ENCODE measurements around the gene DPEP2.
"Not testable (repeated sequence)": the region's sequence is repeated elsewhere in the genome, so short reads cannot be mapped to it uniquely, and the experiment has no call there.

DPEP2 gene

DNA sequence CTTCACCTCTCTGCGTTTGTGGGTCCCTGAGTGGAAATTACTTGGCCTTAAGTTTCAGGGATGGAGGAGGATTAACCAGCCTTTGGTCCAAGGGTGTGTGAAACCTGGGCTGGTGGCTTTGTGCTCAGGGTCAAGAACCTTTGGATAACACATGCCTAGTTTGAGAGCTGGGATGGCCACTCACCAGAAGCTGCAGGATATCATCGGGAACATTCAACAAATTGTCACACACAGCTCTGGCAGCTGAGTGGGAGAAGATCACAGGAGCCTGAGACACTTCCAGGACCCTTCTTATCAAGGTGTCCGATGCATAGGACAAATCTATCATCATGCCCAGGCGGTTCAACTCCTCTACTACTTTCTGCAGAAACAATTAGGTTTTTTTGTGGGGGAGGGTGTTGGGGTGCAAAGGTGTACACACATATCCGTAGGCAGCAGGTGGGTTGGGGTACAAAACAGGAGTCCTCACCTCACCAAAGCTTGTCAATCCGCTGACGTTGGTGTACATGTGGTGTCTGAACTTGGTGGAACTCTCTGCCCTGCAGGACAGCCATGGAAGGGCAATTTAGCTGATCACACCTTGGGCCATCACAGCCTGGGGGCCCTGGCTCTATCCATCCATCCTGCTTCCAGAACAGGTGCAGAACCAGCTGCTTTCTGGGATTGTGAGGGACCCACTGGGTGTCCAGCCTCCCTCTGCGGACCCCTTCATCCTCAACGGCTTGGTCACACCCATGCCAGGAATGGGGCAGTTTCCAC, 21.6 kb downstream of the DPEP2 start:
- DNase-seq (ENCODE audit: insufficient read length, low spot score): no peak
- TF ChIP-seq SPI1 (IDR thresholded peaks at IDR 0.05; ENCODE audit: low read depth, low read length) (no peak), PAX5 (IDR thresholded peaks at IDR 0.05; ENCODE audit: insufficient read depth, low read length, severe bottlenecking) (no peak), POLR2AphosphoS5 (IDR thresholded peaks at IDR 0.05; ENCODE audit: low read depth, low read length) (no peak)
- no peak for FAIRE-seq

DNA sequence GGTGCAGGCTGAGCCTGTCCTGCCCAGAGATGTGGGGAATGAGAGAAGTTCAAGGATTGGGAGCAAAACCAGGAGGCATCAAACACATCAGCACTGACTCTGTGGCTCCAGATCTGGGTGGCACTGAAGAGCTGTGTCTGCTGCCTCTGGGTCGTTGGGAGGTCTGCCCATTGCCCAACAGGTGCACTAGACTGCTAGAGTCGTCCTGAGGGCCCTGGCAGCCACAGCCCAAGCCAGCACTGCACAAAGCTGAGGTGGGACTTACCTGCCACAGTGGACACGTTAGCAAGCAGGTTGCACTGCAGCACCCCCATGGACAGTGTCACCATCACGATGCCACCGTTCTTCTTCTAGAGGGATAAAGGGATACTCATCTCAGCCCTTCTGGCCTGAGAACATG, 22.3 kb downstream of the DPEP2 start:
- TF ChIP-seq TAF1 (IDR thresholded peaks at IDR 0.05; ENCODE audit: low read depth, low read length): no peak
- no peak for TF ChIP-seq PAX5 (IDR thresholded peaks at IDR 0.05; ENCODE audit: insufficient read depth, low read length, severe bottlenecking)
- no peak for TF ChIP-seq POLR2A (IDR thresholded peaks at IDR 0.05; ENCODE audit: low read depth, low read length)
- TF ChIP-seq POLR2AphosphoS5 (IDR thresholded peaks at IDR 0.05; ENCODE audit: low read depth, low read length): no peak
- TF ChIP-seq SPI1 (IDR thresholded peaks at IDR 0.05; ENCODE audit: low read depth, low read length): no peak
- TF ChIP-seq POU2F2 (IDR thresholded peaks at IDR 0.05; ENCODE audit: low read depth, low read length): no peak
- DNase-seq (ENCODE audit: insufficient read length, low spot score): no peak
- FAIRE-seq: no peak

DNA sequence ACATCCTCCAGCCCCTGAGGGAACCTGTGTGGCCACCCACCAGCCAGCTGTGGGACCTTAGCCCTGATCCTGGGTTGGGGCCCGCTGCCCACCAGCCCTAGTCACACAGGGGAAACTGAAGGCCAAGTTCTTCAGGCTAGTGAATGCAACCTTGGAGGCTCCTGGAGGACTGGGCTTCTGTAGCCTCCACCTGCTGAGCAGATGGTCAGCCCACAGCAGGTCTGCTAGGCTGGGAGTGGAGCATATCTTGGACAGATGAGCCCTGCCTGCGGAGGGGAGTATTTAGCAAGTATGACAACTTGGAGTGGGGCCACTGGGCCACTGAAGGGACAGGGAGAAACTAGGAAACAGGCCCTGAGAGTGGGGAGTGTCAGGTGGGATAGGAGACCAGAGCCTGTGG, 23.1 kb downstream of the DPEP2 start:
- DNase-seq (ENCODE audit: insufficient read length, low spot score) (no peak), FAIRE-seq (no peak)
- no peak for TF ChIP-seq SPI1 (IDR thresholded peaks at IDR 0.05; ENCODE audit: low read depth, low read length)
- no peak for TF ChIP-seq TAF1 (IDR thresholded peaks at IDR 0.05; ENCODE audit: low read depth, low read length)

DNA sequence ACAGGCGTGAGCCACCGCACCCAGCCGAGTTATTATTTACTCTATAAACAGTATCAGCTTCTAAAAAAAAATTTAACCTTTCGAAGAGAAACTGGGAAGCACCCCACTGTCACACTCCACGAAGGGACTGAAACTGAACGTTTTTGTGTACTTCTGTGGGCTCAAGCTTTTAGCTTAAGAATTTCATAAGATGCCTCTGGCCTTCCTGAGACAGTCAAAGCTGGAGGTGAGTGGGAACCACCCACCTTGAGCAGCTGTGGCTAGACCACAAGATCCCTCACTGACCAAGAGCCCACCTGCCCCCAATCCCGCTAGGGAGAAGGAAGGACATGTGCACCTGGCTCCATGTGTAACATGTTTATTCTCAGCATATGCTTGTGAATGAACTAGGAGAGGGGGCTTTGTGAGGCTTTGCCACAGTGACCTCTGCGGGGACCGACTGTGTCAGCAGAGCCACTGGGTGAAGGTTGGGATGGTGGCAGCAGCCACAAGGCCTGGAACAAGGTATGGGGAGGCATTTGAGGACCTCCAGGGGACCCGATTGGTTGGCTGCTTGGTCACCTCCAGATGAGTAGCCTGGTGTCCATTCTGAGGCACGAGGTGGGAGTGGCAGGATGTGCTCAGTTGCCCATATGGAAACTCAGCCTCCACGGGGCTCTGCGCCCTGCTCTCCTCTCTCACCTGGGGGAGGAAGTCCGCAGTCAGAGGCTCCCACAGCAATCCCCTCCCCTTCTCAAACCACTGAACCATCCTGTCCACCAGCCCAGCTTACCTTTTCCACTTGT, 23.8 kb downstream of the DPEP2 start:
- TF ChIP-seq POLR2A (IDR thresholded peaks at IDR 0.05; ENCODE audit: low read depth, low read length): no peak
- peak; percentile 28; the same call in 1 of the 2 replicates for TF ChIP-seq SPI1 (IDR thresholded peaks at IDR 0.05; ENCODE audit: low read depth, low read length)
- no peak for FAIRE-seq
- no peak for DNase-seq (ENCODE audit: insufficient read length, low spot score)

DNA sequence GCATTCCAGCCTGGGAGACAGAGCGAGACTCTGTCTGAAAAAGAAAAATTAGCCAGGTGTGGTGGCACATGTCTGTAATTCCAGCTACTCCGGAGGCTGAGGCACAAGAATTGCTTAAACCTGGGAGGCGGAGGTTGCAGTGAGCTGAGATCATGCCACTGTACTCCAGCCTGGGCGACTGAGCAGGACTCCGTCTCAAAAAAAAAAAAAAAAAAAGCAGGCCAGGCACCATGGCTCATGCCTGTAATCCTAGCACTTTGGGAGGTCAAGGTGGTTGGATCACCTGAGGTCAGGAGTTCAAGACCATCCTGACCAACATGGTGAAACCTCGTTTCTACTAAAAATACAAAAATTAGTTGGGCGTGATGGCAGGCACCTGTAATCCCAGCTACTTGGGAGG, 27.0 kb downstream of the DPEP2 start:
- not testable (repeated sequence) for FAIRE-seq; DNase-seq (ENCODE audit: insufficient read length, low spot score)

DNA sequence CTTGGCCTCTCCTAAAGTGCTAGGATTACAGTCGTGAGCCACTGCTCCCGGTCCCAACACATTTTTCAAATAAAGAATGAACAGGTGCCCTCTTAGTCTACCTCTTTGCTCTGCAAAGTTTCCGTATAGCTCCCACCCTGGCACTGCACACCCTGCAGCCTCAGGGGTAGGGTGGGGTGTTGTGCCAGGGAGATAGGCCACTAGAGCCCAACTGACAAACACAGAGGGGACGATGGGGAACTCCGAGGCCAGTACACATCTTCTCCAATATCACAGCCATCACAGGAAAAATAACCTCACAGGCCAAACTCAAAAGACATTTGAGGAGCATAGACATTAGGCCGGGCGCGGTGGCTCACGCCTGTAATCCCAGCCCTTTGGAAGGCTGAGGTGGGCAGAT, 28.2 kb downstream of the DPEP2 start:
- no peak for TF ChIP-seq POU2F2 (IDR thresholded peaks at IDR 0.05; ENCODE audit: low read depth, low read length)
- TF ChIP-seq POLR2A (IDR thresholded peaks at IDR 0.05; ENCODE audit: low read depth, low read length): no peak
- no peak for TF ChIP-seq PAX5 (IDR thresholded peaks at IDR 0.05; ENCODE audit: insufficient read depth, low read length, severe bottlenecking)
- no peak for TF ChIP-seq POLR2AphosphoS5 (IDR thresholded peaks at IDR 0.05; ENCODE audit: low read depth, low read length)
- DNase-seq (ENCODE audit: insufficient read length, low spot score): no peak
- FAIRE-seq: no peak

DNA sequence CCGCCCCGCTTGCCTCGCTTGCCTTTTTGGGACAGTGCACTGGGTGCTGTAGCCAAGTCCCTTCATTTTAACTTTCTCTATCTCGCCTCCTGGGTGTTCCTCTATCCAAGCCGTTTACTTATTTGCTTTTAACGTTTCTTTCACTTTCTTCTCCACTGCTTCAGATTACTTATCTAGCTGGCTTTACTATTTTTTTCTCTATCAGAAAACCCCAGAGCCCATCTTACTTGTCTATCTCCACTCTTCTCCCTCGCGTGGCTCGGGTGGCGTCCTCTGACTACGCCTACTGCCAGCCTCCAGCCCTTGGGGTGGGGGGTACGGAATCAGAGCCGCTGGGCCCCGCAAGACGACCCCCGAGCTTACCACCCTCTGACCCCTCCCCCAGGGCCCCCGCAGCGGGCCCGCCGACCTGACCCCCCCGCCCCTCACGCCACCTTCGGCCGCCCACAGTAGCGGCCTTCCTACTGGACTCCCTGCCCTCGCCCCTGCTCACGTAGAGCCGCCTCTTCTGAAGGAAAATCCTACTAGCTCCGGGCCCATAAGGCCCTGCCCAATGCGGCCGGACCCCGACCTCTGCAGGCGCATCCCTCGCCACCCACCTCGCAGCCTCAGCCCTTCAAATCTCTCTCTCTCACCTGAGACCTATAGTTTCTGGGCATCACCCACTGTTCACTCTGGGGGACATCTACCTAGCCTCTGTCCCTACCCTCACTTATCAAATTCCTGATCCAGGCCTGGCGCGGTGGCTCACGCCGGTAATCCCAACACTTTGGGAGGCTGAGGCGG, 29.8 kb downstream of the DPEP2 start:
- TF ChIP-seq POLR2A (IDR thresholded peaks at IDR 0.05; ENCODE audit: low read depth, low read length): no peak
- TF ChIP-seq SPI1 (IDR thresholded peaks at IDR 0.05; ENCODE audit: low read depth, low read length): no peak
- TF ChIP-seq TAF1 (IDR thresholded peaks at IDR 0.05; ENCODE audit: low read depth, low read length): no peak
- TF ChIP-seq POU2F2 (IDR thresholded peaks at IDR 0.05; ENCODE audit: low read depth, low read length): no peak
- no peak for TF ChIP-seq POLR2AphosphoS5 (IDR thresholded peaks at IDR 0.05; ENCODE audit: low read depth, low read length)
- no peak for TF ChIP-seq PAX5 (IDR thresholded peaks at IDR 0.05; ENCODE audit: insufficient read depth, low read length, severe bottlenecking)
- DNase-seq (ENCODE audit: insufficient read length, low spot score): peak; percentile 50
- FAIRE-seq: no peak

DNA sequence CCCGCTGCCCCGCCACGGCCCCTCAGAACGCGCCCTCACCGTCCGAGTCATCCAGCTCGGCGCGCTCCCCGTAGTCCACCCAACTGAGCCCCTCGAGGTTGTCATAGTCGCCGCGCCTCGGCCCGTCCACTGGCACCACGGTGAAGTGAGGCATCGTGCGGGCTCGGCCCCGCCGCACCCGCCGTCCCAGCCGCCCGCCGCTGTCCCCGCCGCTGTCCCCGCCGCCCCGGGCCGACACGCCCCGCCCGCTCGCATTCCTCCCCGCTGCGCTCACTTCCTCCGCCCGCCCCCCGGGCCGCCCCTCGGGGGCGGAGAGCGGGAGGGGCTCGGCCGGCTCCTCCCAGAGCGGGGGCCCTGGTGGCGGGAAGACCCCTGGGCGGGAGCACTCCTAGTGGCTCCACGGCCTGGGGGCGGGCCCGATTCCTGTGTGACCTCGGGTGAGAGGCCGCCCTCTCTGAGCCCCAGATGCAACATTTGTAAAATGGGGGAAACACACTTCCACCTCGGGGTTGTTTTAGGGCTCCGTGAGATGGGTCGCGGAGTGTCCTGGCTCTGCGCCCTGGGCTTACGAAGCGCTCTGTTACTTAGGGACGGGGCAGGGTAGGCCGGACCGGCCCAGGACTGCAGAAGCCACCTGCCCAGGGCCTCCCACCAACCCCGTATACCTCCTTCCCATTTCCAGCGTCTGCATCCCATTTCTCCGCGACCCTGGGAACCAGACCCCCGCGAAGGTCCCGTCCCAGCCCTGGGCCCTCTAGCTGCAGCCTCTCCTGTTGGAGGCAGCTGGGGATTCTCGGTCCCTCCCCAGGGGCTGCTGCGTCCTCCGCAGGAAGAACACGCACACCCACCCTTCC, 30.7 kb downstream of the DPEP2 start, which contains the start of gene SLC12A4:
Gene SLC12A4 (minus strand): TSS at position 238 of the 854 bp plus-strand sequence. CDS start 84 bp downstream, at position 154.
- FAIRE-seq (peak; percentile 84), DNase-seq (ENCODE audit: insufficient read length, low spot score) (peak; percentile 98)
- TF ChIP-seq POU2F2 (IDR thresholded peaks at IDR 0.05; ENCODE audit: low read depth, low read length) (no peak), POLR2AphosphoS5 (IDR thresholded peaks at IDR 0.05; ENCODE audit: low read depth, low read length) (no peak), PAX5 (IDR thresholded peaks at IDR 0.05; ENCODE audit: insufficient read depth, low read length, severe bottlenecking) (peak; percentile 32), POLR2A (IDR thresholded peaks at IDR 0.05; ENCODE audit: low read depth, low read length) (0 out of 2 replicates have a peak, but pooled peaks have one; percentile 48), SPI1 (IDR thresholded peaks at IDR 0.05; ENCODE audit: low read depth, low read length) (peak; percentile 53; the same call in 1 of the 2 replicates), TAF1 (IDR thresholded peaks at IDR 0.05; ENCODE audit: low read depth, low read length) (no peak)

DNA sequence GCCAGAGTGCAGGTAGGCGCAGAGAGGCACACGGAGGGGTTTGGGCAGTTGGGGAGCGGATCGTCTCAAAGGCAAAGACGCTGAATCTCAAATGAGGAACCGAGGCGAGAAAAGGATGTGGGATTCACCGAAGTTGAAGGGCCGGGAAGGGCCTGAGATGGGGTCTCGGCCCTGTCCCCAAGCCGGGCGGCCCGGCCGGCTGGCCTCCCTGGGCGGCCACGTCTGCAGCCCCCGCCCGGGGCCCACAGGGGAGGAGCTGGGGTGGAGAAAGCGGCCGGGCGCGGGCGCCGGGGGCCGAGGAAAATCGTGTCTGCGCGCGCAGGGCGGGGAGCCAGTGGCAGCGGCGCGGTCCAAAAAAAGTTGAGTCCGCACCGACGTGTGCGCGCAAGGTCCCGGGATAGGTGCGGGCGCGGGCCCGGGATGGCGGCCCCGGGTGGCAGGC, 31.3 kb downstream of the DPEP2 start:
- FAIRE-seq (no peak), DNase-seq (ENCODE audit: insufficient read length, low spot score) (peak; percentile 60)
- TF ChIP-seq POLR2AphosphoS5 (IDR thresholded peaks at IDR 0.05; ENCODE audit: low read depth, low read length): no peak
- TF ChIP-seq TAF1 (IDR thresholded peaks at IDR 0.05; ENCODE audit: low read depth, low read length): no peak
- peak; percentile 71; the same call in 1 of the 2 replicates for TF ChIP-seq SPI1 (IDR thresholded peaks at IDR 0.05; ENCODE audit: low read depth, low read length)
- TF ChIP-seq PAX5 (IDR thresholded peaks at IDR 0.05; ENCODE audit: insufficient read depth, low read length, severe bottlenecking): peak; percentile 10
- no peak for TF ChIP-seq POU2F2 (IDR thresholded peaks at IDR 0.05; ENCODE audit: low read depth, low read length)
- no peak for TF ChIP-seq POLR2A (IDR thresholded peaks at IDR 0.05; ENCODE audit: low read depth, low read length)

Measured in GM12891 (cell line).